HS-5 (cell line): ENCODE data around the gene SHISA7.

Experiments
- DNase-seq: peaks from one replicate; pipeline ENCODE4 v3.0.0-alpha.2; 2012; ENCODE audit warnings: low read depth

SHISA7 gene

GRCh38 chr19:55443045-55443823, at the start of gene SHISA7:
Gene SHISA7 (minus strand): TSS chr19:55443300. CDS start chr19:55442863, 437 bp downstream.
- DNase-seq, result no peak

- DNase-seq, result no peak
Observed at GRCh38 chr19:55492362-55492944, 49.4 kb upstream of the SHISA7 start.

DNA sequence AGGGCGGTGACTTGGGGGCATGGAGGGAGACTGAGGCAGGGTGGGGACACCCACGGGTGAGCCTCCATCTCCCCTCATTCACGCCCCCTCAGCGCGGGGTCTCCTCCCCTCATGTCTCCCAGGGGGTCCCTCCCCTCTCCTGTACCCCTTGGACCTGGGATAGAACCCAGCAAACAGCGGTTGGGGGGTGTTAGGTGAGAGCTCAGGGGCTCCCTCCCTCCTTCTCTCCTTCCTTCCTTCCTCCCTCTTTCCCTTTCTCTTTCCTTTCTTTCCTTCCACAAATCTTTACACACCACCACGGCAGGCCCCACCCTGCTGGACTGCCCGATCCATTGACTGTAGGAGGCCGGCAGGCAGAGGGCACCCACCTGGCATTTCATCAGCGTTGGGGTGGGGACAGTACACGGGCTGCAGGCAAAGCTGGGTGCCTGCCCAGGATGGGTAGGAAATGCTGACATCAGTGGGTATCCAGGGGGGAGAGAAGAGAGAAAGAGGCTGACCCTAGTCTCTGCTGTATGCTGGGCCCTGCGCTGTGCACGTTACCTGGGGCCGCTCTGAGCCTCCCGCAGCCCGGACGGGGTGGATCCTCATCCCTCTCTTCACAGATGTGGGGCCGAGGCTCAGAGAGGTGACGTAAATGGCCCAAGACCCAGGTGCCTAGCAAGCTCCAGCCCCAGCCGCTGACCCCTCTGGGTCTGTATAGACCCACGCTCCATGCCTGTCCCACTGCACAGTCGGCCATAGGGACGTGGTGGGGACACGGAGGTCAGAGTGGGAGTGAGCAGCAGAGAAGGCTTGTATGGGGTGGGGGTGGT, 48.7 kb upstream of the SHISA7 start:
- DNase-seq, result no peak

- DNase-seq, result no peak
Observed at GRCh38 chr19:55490478-55491432, 47.7 kb upstream of the SHISA7 start.

GRCh38 chr19:55489711-55490477, 46.8 kb upstream of the SHISA7 start:
- no peak for DNase-seq

DNA sequence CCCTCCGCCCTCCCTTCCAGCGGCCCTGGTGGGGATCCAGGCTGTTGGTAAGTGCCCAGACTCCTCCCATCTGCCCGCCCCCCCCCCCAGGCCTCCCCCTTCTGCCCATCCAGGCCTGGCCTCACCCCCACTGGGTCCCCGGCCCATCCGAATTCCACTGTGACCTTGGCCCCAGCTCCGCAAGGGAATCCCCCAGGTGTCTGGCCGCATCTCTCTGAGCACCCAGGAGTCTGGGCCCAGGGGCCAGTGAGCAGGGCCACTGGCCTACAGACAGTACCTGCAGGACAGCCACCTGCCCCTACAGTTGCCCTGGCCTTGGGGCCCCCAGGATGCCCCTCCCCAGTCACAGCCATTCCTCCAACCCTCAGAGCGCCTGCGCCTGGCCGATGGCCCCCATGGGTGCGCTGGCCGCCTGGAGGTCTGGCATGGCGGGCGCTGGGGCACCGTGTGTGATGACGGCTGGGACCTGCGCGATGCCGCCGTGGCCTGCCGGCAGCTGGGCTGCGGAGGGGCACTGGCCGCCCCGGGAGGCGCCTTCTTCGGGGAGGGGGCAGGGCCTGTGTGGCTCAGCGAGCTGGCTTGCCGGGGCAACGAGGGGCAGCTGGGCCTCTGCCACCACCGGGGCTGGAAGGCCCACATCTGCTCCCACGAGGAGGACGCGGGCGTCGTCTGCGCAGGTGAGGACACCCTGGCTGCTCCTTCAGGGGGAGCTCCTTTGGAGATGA, 46.0 kb upstream of the SHISA7 start:
- no peak for DNase-seq

- DNase-seq, result no peak
Observed at GRCh38 chr19:55487924-55488687, 45.0 kb upstream of the SHISA7 start, which contains the start of gene SSC5D. Gene SSC5D (plus strand): TSS chr19:55488436. CDS start chr19:55488590, 154 bp downstream.

DNA sequence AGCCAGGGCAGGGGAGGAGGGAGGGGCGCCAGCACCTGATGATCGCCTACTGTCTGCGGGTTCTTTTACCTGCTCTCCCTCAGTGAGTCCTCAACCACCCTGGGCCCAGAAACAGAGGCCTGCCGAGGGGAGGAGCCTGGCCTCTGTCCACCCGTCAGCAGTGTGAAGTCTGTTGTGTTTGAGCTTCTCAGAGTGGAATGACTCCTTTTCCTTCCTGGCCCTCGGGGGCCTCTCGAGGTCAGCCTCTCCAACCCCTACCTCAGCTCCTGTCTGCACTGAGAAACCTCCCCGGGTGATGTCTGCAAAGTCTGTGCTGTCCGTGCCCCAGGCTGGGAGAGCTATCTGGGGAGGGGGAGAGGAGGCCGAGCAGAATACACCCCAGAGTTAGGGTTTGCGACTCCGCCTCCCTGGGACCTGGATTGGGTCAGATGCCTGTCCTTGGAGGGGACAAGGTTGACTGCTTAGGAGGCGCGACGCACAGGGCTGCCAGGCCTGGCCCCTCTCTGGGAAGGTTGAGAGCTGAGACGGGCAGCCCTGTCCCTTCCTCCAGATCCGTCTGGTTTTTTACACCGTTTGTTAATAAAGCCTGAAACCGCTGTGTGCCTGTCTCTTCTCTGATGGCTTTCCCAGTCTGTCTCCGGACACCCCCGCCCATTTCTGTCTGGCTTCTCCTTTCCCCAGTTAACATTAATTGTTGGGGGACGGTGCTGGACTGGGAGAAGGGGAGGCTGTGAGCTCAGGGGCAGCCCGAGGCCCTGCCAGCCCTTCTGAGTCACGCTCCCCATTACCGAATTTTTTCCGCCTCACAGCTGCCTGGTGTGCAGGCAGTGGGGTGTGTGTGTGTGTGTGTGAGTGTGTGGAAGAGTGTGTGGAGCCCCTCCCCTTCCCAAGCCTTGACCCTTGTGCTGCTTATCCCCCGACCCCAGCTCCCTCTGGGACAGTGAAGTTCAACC, 44.1 kb upstream of the SHISA7 start:
- DNase-seq, result peak; percentile 78

DNA sequence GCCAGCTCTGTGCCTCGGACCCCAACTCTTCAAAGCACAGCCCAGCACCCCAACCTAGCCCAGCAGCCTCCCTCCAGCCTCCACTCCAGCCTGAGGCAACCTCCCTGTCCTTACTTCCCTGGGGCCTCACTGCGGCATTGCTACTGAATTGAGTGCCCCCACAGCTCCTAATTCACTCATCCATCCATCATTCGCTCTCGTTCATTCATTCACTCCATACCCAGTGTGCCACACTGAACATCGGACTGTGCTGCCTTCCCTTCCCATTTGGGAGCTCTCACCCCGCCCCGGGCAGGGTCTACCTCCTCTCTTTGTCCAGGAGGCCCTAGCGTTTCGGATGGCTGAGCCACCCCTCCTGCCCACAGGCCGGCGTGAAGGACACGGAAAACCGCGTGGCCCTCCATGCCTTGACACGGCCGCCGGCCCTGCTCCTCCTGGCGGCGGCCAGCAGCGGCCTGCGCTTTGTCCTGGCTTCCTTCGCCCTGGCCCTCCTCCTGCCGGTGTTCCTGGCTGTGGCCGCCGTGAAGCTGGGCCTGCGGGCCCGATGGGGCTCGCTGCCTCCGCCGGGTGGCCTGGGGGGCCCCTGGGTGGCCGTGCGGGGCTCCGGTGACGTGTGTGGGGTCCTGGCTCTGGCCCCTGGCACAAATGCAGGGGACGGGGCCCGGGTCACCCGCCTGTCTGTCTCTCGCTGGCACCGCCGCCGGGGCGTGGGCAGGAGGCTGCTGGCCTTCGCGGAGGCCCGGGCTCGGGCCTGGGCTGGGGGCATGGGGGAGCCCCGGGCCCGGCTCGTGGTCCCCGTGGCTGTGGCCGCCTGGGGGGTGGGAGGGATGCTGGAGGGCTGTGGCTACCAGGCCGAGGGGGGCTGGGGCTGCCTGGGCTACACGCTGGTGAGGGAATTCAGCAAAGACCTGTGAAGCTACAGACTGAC, 43.2 kb upstream of the SHISA7 start:
- DNase-seq, result no peak

DNA sequence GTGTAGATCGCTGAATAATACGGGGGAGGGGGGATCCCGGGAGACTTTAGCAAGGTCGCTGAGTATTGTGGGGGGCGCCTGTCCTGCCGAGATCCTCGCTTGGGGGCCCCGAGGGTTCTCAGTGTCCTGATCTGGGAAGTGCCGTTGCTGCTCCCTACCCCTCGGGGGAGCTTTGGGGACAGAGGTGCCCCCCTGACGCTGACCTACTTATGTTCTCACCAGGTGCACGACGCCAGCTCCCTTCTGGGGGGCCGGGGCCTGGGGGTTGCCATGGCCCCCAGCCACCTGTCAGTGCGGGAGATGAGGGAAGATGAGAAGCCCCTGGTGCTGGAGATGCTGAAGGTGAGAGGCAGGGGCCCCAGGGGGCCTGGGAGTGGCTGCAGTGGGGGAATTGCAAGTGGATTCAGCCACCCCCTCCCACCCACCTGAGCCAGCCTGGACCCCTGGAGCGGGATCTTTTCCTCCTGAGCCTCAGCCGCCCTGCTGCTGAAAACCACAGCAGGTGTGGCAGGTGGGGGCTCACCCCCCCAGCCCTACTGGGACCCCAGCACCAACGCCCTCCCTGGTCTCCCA, 42.4 kb upstream of the SHISA7 start:
- no peak for DNase-seq

- DNase-seq, result no peak
Observed at GRCh38 chr19:55484593-55485438, 41.7 kb upstream of the SHISA7 start, which contains the start of gene NAT14. Gene NAT14 (plus strand): TSS chr19:55485188. CDS start chr19:55485709, 521 bp downstream.

DNA sequence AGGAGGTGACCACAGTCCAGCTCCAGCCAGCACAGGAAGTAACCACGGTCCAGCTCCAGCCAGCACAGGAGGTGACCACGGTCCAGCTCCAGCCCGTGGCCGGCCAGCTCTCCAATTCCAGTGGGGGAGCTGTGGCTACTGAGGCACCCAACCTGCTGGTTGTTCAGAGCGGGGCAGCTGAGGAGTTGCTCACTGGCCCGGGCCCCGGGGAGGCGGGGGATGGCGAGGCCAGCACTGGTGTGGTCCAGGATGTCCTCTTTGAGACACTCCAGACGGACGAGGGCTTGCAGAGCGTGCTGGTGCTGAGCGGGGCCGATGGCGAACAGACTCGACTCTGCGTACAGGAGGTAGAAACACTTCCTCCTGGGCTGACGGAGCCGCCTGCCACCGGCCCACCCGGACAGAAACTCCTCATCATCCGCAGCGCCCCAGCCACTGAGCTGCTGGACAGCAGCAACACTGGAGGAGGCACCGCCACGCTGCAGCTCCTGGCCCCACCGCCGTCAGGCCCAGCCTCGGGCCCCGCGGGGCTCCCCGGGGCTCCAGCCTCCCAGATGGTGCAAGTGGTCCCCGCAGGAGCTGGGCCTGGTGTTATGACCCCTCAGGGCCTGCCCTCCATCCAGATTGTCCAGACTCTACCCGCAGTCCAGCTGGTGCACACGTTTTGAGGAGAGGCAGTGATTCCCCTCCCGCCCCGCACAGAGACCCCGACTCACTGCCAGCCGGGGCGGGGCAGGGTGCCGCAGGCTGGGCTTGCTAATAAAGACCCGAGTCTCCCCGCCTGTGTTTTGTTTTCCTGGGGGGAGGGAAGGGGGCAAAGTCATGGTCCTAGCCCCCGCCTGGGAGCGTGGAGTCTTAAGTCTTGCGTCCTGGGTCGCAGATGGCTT, 40.8 kb upstream of the SHISA7 start:
- DNase-seq, result no peak

DNA sequence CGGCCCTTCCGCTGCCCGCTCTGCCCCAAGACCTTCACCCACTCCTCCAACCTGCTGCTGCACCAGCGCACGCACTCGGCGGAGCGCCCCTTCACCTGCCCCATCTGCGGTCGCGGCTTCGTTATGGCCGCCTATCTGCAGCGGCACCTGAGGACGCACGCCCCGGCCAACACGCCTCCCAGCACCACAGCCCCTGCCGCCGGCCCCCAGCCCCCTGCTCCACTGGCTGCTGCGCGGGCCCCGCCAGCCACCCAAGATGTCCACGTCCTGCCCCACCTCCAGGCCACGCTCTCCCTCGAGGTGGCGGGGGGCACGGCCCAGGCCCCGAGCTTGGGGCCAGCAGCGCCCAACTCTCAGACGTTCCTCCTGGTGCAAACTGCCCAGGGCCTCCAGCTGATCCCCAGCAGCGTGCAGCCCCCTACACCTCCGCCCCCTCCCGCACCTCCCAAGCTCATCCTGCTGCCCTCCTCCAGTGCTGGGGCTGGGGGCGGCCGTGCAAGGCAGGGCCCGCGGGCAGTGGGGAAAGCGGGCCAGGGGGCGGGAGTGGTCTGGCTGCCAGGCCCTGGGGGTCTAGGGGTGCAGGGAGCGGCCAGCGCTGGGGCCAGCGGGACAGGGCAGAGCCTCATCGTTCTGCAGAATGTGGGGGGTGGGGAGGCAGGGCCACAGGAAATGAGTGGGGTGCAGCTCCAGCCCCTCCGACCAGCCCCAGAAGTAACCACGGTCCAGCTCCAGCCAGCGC, 40.0 kb upstream of the SHISA7 start:
- DNase-seq, result no peak
